OCI-LY7 (cell line): ENCODE measurements around the gene DOK4.

Source experiments
- EZH2phosphoT487 ChIP-seq: fragments of 200-600 bp; sonication (generic); IDR thresholded peaks from 2 replicates; pipeline ENCODE4 v1.6.1; 2018; ENCODE audit warnings: low read depth, borderline replicate concordance, mild to moderate bottlenecking, mixed run types, antibody characterized with exemption, low read length, moderate library complexity, mixed read lengths
- TF ChIP-seq, protein P1 (sequence below): fragments of 200-600 bp; sonication (generic); conservative IDR thresholded peaks from 2 replicates; pipeline ENCODE4 v1.5.1; 2014; ENCODE audit warnings: mild to moderate bottlenecking, antibody characterized with exemption, low read length, moderate library complexity, mixed read lengths

DNA sequence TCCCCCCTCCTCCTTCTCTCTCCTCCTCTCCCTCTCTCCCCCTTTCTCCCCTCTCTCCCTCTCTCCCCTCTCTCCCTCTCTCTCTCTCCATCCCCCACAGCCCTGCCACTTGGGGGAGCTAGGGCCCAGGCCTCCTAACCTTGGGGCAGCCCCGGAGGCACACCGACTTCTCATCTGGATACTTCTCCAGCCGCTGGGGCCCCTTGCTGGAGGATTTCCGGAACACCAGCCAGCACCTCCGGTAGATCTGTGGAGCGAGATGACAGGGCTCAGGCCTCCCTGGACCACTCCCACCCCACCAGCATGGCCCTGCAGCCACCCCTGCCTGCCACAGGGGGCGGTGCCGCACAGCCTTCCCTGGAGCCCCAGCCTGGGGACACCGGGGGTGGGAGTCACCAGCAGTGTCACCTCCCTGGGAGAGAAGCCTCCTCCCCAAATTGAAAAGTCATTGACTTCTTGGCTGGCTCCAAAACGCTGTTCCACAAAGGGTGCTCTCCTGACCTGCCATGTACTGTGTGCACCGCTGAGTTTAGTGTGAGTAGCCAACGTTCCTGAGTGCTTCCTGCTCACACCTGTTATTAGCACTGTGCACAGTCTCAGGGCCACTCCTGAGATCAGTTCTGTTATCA lies 10.5 kb downstream of the DOK4 start:
- TF ChIP-seq, protein P1, sequence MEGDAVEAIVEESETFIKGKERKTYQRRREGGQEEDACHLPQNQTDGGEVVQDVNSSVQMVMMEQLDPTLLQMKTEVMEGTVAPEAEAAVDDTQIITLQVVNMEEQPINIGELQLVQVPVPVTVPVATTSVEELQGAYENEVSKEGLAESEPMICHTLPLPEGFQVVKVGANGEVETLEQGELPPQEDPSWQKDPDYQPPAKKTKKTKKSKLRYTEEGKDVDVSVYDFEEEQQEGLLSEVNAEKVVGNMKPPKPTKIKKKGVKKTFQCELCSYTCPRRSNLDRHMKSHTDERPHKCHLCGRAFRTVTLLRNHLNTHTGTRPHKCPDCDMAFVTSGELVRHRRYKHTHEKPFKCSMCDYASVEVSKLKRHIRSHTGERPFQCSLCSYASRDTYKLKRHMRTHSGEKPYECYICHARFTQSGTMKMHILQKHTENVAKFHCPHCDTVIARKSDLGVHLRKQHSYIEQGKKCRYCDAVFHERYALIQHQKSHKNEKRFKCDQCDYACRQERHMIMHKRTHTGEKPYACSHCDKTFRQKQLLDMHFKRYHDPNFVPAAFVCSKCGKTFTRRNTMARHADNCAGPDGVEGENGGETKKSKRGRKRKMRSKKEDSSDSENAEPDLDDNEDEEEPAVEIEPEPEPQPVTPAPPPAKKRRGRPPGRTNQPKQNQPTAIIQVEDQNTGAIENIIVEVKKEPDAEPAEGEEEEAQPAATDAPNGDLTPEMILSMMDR, result peak; percentile 90
- no peak for TF ChIP-seq EZH2phosphoT487
